ENCODE data around the gene CFLAR. TPM values are rescaled to one million over a fixed set of nuclear protein-coding genes. Genes with fewer than 3 reads are reported as not detected.

Gene CFLAR
- total and polyA plus RNA-seq, 2 of the 13 experiments (the other 11 are each of a cell fraction or from before 2014, with no cell fraction given): 43.8 to 92.1 TPM

DNA sequence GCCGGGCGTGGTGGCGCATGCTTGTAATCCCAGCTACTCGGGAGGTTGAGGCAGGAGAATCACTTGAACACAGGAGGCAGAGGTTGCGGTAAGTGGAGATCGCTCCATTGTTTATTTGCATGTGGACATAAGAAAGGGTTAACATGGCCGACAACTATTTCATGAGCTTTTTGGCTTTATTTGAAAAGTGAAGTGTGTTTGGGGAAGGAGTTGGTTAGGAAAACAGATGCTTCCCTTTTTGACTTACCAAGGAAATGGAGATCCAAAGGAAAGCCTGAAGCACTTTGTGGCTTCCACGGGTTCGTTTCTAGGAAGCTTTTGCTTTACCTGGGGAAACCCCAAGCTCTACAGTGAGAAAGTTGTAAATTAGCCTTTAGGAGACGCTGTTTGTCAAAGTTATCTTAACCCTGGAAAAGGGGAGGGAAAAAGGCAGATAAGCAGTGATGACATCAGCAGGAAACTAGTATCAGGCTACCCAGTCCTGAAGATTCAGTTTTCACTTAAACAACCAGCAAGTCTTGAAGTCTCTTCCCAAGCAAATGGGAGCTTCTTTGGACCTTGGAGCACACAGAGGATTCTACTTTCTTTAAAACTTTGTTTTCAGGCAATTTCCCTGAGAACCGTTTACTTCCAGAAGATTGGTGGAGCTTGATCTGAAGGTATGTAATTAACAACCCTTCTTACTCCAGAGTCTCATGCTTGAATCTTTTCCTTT lies 66.8 kb downstream of the CFLAR start, which contains the start of gene CASP10 (continued):
- TF ChIP-seq, protein P1, sequence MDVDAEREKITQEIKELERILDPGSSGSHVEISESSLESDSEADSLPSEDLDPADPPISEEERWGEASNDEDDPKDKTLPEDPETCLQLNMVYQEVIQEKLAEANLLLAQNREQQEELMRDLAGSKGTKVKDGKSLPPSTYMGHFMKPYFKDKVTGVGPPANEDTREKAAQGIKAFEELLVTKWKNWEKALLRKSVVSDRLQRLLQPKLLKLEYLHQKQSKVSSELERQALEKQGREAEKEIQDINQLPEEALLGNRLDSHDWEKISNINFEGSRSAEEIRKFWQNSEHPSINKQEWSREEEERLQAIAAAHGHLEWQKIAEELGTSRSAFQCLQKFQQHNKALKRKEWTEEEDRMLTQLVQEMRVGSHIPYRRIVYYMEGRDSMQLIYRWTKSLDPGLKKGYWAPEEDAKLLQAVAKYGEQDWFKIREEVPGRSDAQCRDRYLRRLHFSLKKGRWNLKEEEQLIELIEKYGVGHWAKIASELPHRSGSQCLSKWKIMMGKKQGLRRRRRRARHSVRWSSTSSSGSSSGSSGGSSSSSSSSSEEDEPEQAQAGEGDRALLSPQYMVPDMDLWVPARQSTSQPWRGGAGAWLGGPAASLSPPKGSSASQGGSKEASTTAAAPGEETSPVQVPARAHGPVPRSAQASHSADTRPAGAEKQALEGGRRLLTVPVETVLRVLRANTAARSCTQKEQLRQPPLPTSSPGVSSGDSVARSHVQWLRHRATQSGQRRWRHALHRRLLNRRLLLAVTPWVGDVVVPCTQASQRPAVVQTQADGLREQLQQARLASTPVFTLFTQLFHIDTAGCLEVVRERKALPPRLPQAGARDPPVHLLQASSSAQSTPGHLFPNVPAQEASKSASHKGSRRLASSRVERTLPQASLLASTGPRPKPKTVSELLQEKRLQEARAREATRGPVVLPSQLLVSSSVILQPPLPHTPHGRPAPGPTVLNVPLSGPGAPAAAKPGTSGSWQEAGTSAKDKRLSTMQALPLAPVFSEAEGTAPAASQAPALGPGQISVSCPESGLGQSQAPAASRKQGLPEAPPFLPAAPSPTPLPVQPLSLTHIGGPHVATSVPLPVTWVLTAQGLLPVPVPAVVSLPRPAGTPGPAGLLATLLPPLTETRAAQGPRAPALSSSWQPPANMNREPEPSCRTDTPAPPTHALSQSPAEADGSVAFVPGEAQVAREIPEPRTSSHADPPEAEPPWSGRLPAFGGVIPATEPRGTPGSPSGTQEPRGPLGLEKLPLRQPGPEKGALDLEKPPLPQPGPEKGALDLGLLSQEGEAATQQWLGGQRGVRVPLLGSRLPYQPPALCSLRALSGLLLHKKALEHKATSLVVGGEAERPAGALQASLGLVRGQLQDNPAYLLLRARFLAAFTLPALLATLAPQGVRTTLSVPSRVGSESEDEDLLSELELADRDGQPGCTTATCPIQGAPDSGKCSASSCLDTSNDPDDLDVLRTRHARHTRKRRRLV (CRISPR knock-in tag; IDR thresholded peaks at IDR 0.05): no peak
- peak; percentile 46 for TF ChIP-seq ZBTB21 (CRISPR knock-in tag; IDR thresholded peaks at IDR 0.05)
- TF ChIP-seq ZKSCAN5 (CRISPR knock-in tag; IDR thresholded peaks at IDR 0.05): no peak
- no peak for TF ChIP-seq PRMT3 (CRISPR knock-in tag; IDR thresholded peaks at IDR 0.05; ENCODE audit: borderline replicate concordance, low read depth)
- no peak for TF ChIP-seq ZNF10 (CRISPR knock-in tag; IDR thresholded peaks at IDR 0.05; ENCODE audit: borderline replicate concordance, low read depth)
- TF ChIP-seq EEA1 (CRISPR knock-in tag; IDR thresholded peaks at IDR 0.05; ENCODE audit: borderline replicate concordance): no peak
- TF ChIP-seq TAF15 (IDR thresholded peaks at IDR 0.05; ENCODE audit: low read depth, low read length, poor library complexity, severe bottlenecking): no peak
- peak; percentile 70 to 88 for TF ChIP-seq POLR2A (IDR thresholded peaks at IDR 0.05; ENCODE audit: insufficient read depth in 1 of 2, low read depth in 2 of 2, low read length in 2 of 2)
- TF ChIP-seq SP4 (CRISPR knock-in tag; IDR thresholded peaks at IDR 0.05): peak; percentile 69; the same call in 1 of the 2 replicates
- TF ChIP-seq ZNF563 (CRISPR knock-in tag; IDR thresholded peaks at IDR 0.05): no peak; the same call in 1 of the 2 replicates
- TF ChIP-seq MTF1 (CRISPR knock-in tag; IDR thresholded peaks at IDR 0.05): peak; percentile 50; the same call in 1 of the 2 replicates
- no peak for TF ChIP-seq RFX3 (CRISPR knock-in tag; IDR thresholded peaks at IDR 0.05)
- no peak for TF ChIP-seq KDM3A (CRISPR knock-in tag; IDR thresholded peaks at IDR 0.05; ENCODE audit: low read depth)
- TF ChIP-seq HMG20A (CRISPR knock-in tag; IDR thresholded peaks at IDR 0.05; ENCODE audit: borderline replicate concordance): no peak; the same call in 1 of the 2 replicates
- TF ChIP-seq KAT8 (CRISPR knock-in tag; IDR thresholded peaks at IDR 0.05): peak; percentile 90
- TF ChIP-seq, protein P2, sequence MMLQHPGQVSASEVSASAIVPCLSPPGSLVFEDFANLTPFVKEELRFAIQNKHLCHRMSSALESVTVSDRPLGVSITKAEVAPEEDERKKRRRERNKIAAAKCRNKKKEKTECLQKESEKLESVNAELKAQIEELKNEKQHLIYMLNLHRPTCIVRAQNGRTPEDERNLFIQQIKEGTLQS (CRISPR knock-in tag; IDR thresholded peaks at IDR 0.05): peak; percentile 79
- TF ChIP-seq SMC3 (IDR thresholded peaks at IDR 0.05; ENCODE audit: low read length): peak; percentile 91
- TF ChIP-seq, protein P3, sequence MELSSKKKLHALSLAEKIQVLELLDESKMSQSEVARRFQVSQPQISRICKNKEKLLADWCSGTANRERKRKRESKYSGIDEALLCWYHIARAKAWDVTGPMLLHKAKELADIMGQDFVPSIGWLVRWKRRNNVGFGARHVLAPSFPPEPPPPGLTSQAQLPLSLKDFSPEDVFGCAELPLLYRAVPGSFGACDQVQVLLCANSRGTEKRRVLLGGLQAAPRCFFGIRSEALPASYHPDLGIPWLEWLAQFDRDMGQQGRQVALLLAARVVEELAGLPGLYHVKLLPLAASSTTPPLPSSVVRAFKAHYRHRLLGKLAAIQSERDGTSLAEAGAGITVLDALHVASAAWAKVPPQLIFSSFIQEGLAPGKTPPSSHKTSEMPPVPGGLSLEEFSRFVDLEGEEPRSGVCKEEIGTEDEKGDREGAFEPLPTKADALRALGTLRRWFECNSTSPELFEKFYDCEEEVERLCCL (CRISPR knock-in tag; IDR thresholded peaks at IDR 0.05; ENCODE audit: borderline replicate concordance): no peak
- TF ChIP-seq, protein P4, sequence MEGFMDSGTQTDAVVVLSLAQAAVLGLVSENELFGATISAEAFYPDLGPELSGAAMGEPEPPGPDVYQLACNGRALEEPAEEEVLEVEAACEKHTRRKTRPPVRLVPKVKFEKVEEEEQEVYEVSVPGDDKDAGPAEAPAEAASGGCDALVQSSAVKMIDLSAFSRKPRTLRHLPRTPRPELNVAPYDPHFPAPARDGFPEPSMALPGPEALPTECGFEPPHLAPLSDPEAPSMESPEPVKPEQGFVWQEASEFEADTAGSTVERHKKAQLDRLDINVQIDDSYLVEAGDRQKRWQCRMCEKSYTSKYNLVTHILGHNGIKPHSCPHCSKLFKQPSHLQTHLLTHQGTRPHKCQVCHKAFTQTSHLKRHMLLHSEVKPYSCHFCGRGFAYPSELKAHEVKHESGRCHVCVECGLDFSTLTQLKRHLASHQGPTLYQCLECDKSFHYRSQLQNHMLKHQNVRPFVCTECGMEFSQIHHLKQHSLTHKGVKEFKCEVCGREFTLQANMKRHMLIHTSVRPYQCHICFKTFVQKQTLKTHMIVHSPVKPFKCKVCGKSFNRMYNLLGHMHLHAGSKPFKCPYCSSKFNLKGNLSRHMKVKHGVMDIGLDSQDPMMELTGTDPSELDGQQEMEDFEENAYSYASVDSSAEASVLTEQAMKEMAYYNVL (CRISPR knock-in tag; IDR thresholded peaks at IDR 0.05; ENCODE audit: borderline replicate concordance): no peak
- TF ChIP-seq ISL2 (CRISPR knock-in tag; IDR thresholded peaks at IDR 0.05): peak; percentile 51; the same call in 1 of the 2 replicates
- 0 out of 2 replicates have a peak, but pooled peaks have one; percentile 8 for TF ChIP-seq SMARCC2 (IDR thresholded peaks at IDR 0.05)
